Suprapubic skin (tissue), 4 donors: ENCODE data around the gene PCBP3.

Source experiments
- POLR2A ChIP-seq, 2 donors: fragments of 450-650 bp; IDR thresholded peaks; one replicate each; pipeline ENCODE4 v1.6.1; 2017; ENCODE audit warnings: antibody characterized with exemption in 2 of 2, mild to moderate bottlenecking in 2 of 2, moderate library complexity in 2 of 2
- POLR2AphosphoS5 ChIP-seq, 3 donors: sonication (generic); formaldehyde crosslinking; IDR thresholded peaks; one replicate each; pipeline ENCODE4 v1.6.1; 2017; ENCODE audit warnings: antibody characterized with exemption in 3 of 3
- TF ChIP-seq, protein P1 (sequence below), 2 donors: fragments of 200-600 bp in 1 of 2; fragments of 450-650 bp in 1 of 2; sonication (generic) in 1 of 2; IDR thresholded peaks; one replicate each; pipeline ENCODE4 v1.5.1; 2016 to 2019; ENCODE audit warnings: antibody characterized with exemption in 2 of 2, mild to moderate bottlenecking in 1 of 2, moderate library complexity in 1 of 2

DNA sequence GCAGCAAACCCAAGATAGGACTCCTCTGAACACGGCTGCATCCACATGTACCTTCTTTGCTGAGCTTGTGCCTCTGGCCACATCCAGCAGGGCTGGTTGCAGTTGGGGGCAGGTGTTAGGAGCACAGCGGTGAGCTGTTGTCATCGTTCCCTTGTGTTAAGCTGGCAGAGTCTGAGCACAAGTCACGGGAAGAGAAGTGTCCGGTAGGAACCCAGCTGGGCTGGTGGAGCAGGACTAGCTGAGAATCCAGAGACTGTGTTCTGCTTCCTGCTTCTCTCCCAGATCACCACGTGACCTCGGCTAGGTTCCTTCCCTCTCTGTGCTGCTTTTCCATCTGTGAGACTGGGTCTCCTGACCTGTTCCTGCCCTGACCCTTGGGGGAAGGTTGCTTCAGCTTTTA, 105.1 kb downstream of the PCBP3 start:
- TF ChIP-seq, protein P1, sequence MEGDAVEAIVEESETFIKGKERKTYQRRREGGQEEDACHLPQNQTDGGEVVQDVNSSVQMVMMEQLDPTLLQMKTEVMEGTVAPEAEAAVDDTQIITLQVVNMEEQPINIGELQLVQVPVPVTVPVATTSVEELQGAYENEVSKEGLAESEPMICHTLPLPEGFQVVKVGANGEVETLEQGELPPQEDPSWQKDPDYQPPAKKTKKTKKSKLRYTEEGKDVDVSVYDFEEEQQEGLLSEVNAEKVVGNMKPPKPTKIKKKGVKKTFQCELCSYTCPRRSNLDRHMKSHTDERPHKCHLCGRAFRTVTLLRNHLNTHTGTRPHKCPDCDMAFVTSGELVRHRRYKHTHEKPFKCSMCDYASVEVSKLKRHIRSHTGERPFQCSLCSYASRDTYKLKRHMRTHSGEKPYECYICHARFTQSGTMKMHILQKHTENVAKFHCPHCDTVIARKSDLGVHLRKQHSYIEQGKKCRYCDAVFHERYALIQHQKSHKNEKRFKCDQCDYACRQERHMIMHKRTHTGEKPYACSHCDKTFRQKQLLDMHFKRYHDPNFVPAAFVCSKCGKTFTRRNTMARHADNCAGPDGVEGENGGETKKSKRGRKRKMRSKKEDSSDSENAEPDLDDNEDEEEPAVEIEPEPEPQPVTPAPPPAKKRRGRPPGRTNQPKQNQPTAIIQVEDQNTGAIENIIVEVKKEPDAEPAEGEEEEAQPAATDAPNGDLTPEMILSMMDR (IDR thresholded peaks at IDR 0.05), result no peak
- no peak for TF ChIP-seq POLR2A (IDR thresholded peaks at IDR 0.05)
- TF ChIP-seq POLR2AphosphoS5 (IDR thresholded peaks at IDR 0.05), result no peak
